ENCODE measurements around the gene PTPRD. TPM values are rescaled to one million over a fixed set of nuclear protein-coding genes. Genes with fewer than 3 reads are reported as not detected.

PTPRD gene
- total and polyA plus RNA-seq, 2 of the 4 experiments (the other 2 are of a cell fraction) = 0.07 to 0.18 TPM

DNA sequence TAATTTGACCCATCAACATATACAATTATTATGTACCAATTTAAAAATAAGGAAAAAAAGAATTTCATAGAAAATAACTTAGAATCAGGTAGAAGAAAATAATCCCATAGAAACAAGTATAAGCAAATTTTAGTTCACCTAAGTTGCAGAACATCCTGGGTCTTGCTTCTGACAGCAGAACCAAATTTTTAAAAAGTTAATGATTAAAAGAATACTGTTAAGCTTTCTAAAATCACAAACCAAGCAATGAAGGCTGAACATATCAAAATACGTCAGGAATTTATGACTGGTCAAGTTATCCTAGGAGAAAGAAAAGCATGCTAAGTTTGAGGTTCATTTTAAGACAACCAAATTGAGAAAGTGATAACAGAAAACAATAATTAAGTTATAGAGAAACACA lies 650.9 kb downstream of the PTPRD start:
- ATAC-seq (ENCODE audit: low read depth) = no peak
- Histone ChIP-seq H2BK15ac (ENCODE audit: low read depth, low read length) (no peak overlapping the region), H3K27me3 (ENCODE audit: control insufficient read depth, insufficient read depth, low read length) (no peaks in the 10 kb centered on the region), H2BK120ac (ENCODE audit: low read depth, low read length) (no peak overlapping the region), H2BK5ac (ENCODE audit: low read depth, low read length, poor library complexity, severe bottlenecking) (no peak overlapping the region), H3K4me3 (ENCODE audit: insufficient read depth, low read depth, low read length) (no peak overlapping the region), H2AK9ac (replicated peaks; ENCODE audit: low read depth, low read length, poor library complexity) (no peak overlapping the region), H4K20me1 (ENCODE audit: insufficient read depth, low read length) (no peaks in the 10 kb centered on the region), H3K9me3 (ENCODE audit: control insufficient read depth, insufficient read depth, low read length) (no peaks in the 10 kb centered on the region), H3K4me2 (ENCODE audit: low read depth, low read length) (no peak overlapping the region), H3K18ac (ENCODE audit: low read depth, low read length) (no peak overlapping the region), H3K56ac (ENCODE audit: extremely low read depth, insufficient read depth, low read length) (no peak overlapping the region), H4K8ac (ENCODE audit: low read depth in 2 of 2, low read length in 2 of 2) (no peak overlapping the region), H3K79me1 (ENCODE audit: low read depth in 1 of 2, low read length in 2 of 2) (no peaks in the 10 kb centered on the region), H3K9me1 (ENCODE audit: insufficient read depth, low read length) (no peaks in the 10 kb centered on the region), H3K36me3 (ENCODE audit: control insufficient read depth, insufficient read depth, low read length) (no peaks in the 10 kb centered on the region), H3K9ac (ENCODE audit: low read depth, low read length) (no peak overlapping the region), H3K4me1 (ENCODE audit: control insufficient read depth, insufficient read depth, low read length) (no peaks in the 10 kb centered on the region), H2BK20ac (ENCODE audit: low read depth, low read length) (no peak overlapping the region), H3K14ac (replicated peaks; ENCODE audit: low read depth, low read length) (no peak overlapping the region), H2AK5ac (ENCODE audit: low read depth, low read length) (no peak overlapping the region), H4K91ac (ENCODE audit: insufficient read depth, low read depth, low read length) (no peak overlapping the region), H4K5ac (ENCODE audit: low read depth, low read length) (no peak overlapping the region), H2AFZ (replicated peaks; ENCODE audit: low read length, poor library complexity) (no peak overlapping the region), H3K4ac (ENCODE audit: low read depth, low read length) (no peak overlapping the region), H3K27ac (ENCODE audit: insufficient read depth, low read length) (no peak overlapping the region), H3K23ac (ENCODE audit: low read depth, low read length) (no peak overlapping the region)
- dilution Hi-C loops (cut with HindIII; ENCODE audit: low sequenced_read_pairs, unreplicated experiment) (no loop called here), in situ Hi-C loops (cut with MboI; ENCODE audit: low sequenced_read_pairs) (no loop called here), intact Hi-C loops (cut with micrococcal nuclease) (no loop called here)
- no CpG with 5 or more reads among the region's 1 CpG for WGBS, 2 experiments (ENCODE audit: extremely low coverage in 2 of 2, insufficient read length in 1 of 2)
- ChIA-PET POLR2A (ENCODE audit: unreplicated experiment) (no interaction called here), CTCF (no interaction called here)
- no peak for DNase-seq
- BruUV-seq (replicated peaks) = no TSS peak
- TF ChIP-seq SMC3 (IDR thresholded peaks at IDR 0.05; ENCODE audit: low read depth, low read length) (no peak), FOS (IDR thresholded peaks at IDR 0.05; ENCODE audit: low read depth, low read length) (no peak), RCOR1 (IDR thresholded peaks at IDR 0.05; ENCODE audit: insufficient replicate concordance, low read length) (no peak), MAZ (IDR thresholded peaks at IDR 0.05; ENCODE audit: borderline replicate concordance, low read depth, low read length) (no peak)
